LNCAP (cell line): ENCODE results near the gene KDM4C.

Source experiments
- TF ChIP-seq, protein P1 (sequence below): fragments of 450-650 bp; IDR thresholded peaks from 2 replicates; pipeline ENCODE4 v1.5.1; 2017; ENCODE audit warnings: mild to moderate bottlenecking

Gene KDM4C

DNA sequence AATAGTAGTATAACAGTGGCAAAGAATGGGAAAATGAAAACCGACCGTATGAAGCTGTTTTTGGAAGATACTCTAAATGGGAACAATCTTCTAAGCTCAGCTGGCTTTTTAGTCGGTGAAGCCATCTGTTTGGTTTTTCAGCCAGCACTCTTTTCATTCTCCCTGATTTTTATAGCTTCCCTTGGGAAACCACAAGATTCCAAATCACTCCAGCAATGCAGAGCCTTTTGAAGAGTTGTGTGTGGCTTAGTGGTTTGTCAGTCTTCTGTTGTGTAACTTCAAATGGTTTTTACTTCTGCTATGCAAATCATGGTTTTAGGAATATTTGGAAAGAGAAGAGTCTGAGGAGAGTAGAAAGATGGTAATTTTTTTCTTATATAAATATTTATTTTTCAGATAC, 180.7 kb downstream of the KDM4C start:
- TF ChIP-seq, protein P1, sequence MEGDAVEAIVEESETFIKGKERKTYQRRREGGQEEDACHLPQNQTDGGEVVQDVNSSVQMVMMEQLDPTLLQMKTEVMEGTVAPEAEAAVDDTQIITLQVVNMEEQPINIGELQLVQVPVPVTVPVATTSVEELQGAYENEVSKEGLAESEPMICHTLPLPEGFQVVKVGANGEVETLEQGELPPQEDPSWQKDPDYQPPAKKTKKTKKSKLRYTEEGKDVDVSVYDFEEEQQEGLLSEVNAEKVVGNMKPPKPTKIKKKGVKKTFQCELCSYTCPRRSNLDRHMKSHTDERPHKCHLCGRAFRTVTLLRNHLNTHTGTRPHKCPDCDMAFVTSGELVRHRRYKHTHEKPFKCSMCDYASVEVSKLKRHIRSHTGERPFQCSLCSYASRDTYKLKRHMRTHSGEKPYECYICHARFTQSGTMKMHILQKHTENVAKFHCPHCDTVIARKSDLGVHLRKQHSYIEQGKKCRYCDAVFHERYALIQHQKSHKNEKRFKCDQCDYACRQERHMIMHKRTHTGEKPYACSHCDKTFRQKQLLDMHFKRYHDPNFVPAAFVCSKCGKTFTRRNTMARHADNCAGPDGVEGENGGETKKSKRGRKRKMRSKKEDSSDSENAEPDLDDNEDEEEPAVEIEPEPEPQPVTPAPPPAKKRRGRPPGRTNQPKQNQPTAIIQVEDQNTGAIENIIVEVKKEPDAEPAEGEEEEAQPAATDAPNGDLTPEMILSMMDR, result no peak

DNA sequence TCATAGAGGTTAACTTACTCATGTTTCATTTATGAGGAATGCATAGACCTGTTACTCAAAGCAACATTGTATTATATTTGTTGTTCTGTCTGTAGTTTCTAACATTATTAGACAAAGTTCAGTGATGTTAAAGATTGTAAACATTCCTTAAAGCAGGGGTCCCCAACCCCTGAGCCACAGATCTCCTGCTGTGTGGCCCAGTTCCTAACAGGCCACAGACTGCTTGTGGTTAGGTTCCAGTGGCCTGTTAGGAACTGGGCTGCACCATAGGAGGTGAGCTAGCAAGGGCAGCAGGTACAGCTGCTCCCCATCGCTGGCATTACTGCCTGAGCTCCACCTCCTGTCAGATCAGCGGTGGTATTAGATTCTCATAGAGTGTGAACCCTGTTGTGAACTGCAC, 181.1 kb downstream of the KDM4C start:
- TF ChIP-seq, protein P1, result no peak

DNA sequence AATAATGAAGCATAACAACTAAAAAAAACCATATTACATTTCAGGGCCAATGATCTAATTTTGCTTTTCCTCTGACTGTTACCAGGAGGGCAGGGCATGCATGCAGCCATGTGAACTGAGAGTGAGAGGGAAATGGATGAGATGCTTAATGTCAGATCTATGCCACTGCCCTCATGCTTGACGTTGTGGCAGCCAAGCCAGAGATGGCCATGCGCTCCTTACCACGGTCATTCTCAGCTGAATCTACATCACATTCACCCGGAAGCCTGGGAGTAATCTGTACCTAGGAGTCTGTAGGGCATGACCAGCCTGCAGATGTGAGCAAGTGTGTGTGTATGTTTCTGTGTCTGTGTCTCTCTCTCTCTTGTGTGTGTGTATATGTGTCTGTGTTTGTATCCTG, 183.7 kb downstream of the KDM4C start:
- TF ChIP-seq, protein P1, result no peak

DNA sequence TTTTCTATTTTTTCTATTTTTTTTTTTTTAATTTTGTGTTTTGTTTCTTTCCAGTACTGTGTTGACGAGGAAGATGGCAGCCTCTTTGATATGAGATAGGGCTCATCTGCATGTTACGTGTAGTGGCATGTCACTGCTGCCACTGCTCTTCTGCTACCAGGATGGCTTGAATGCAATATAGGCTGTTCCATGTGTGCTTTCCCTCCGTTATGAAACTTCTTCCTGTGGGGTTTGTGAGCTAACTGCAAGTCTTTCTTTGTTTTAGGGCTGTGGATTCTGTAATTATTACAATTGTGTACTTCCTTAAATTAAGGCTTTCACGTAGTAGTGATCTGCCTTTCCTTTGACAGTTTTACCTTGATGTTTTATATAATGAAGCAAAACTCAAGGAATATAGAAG, 184.6 kb downstream of the KDM4C start:
- TF ChIP-seq, protein P1, result no peak

DNA sequence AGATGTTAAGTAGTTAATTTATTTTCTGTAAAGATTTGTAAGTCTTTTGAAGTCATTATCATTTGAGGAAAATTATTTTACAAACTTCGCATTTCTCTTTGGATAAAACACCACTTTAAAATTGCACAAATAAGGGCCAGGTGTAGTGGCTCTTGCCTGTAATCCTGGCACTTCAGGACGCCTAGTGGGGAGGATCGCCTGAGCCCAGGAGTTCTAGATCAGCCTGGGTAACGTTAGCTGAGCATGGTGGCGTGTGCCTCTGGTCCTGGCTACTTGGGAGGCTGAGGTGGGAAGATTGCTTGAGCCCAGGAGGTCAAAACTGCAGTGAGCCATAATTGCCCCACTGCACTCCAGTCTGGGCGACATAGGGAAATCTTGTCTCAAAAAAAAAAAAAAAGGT, 185.5 kb downstream of the KDM4C start:
- TF ChIP-seq, protein P1, result no peak

GRCh38 chr9:6944093-6944551, 186.3 kb downstream of the KDM4C start:
- TF ChIP-seq, protein P1, result peak; percentile 60

DNA sequence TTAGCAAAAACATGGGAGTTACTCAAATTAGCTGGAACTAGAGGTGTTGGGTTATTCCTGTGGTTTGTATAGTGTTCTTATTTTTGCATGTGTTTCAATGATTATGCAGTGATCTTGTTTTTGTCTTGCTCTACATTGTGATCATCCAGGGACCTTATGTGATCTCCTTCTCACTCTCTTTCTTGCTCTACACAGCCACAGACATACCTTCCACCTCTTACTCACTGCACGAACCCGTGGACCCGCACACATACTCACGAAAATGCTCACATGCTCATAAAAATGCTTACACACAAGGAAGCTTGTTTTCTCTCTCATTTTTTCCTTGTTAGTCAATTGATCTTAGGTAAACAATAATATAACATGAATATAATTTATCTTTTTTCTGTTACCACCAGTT, 187.1 kb downstream of the KDM4C start:
- TF ChIP-seq, protein P1, result no peak

- TF ChIP-seq, protein P1, result no peak
Observed at GRCh38 chr9:6945816-6946215, 188.0 kb downstream of the KDM4C start.
